SKM-1 treated with dmso at 0.1 percent for 144 hours (cell line): ENCODE results near the gene DNAJC2.

Experiments
- DNase-seq: peaks from one replicate; lab custom pipeline; 2025; ENCODE audit not compliant: unreplicated experiment; lab: John Stamatoyannopoulos, UW

DNAJC2 gene, protein sequence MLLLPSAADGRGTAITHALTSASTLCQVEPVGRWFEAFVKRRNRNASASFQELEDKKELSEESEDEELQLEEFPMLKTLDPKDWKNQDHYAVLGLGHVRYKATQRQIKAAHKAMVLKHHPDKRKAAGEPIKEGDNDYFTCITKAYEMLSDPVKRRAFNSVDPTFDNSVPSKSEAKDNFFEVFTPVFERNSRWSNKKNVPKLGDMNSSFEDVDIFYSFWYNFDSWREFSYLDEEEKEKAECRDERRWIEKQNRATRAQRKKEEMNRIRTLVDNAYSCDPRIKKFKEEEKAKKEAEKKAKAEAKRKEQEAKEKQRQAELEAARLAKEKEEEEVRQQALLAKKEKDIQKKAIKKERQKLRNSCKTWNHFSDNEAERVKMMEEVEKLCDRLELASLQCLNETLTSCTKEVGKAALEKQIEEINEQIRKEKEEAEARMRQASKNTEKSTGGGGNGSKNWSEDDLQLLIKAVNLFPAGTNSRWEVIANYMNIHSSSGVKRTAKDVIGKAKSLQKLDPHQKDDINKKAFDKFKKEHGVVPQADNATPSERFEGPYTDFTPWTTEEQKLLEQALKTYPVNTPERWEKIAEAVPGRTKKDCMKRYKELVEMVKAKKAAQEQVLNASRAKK

DNA sequence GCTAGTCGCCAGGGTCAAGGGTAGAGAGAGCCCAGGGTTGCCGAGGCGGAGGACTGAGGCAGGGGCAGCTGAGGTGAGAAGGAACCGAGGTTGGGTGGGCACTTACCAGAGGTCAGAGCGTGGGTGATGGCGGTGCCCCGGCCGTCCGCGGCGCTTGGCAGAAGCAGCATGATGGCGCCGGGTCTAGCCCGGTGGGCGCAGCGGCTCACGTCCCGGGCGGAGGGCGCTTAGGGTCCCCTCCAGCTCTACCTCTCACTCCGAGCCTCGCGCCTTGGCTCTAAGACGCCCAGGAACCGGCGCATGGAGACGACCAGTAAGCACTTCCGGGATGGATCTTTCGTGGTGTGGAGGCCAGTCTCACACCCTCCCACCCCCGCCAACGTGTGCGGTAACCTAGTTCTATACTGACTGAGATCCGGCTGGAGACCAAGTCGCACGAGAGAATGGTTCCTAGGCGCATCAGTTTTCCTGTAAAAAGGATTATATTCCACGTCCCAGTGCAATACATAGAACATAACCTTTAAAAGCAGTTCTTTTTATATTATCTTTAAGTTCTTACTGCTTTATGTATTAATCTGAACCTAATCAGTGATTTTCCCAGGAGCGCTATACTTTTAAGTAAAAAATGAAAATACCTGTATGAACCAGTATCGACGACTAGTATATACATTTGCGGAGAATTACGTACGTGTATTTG is at the start of gene DNAJC2:
Gene DNAJC2 (minus strand): TSS at position 315 of the 697 bp plus-strand sequence. CDS start 145 bp downstream, at position 170.
- DNase-seq = peak; percentile 86

DNA sequence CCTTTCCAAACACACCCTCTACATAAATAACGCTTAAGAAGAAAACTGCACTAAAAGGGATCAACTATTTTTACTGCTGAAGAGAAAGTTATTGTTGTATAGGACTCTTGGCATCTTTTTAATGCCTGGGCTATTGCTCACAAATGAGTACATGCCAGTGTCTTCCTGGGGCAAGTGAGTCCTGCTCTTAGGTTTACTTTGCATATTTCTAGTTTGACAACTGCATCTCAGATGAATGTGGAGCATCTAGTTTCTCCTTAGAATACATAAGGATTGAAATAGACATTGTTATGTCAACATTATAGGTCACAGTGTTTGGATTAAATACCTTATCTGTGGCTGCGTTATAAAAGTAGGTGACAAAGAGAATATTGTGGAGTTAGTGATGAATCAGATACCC is 47.4 kb upstream of the DNAJC2 start:
- no peak for DNase-seq

DNA sequence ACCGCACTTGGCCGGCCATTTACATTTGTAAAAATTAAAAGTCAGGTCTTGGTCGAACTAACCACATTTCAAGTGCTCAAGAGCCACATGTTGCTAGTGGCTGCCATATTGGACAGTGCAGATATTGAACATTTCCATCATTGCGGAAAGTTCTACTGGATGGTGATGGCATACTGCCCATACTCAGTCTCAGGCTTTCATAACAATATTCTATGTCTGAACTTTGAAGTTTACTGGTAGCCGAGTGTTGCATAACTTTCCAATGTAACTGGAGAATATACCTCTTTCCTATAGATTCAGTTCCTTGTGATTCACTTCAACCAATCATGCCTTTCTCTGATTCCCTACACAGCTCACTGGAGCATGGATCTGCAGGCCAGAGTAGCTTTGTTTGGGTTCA is 46.6 kb upstream of the DNAJC2 start:
- no peak for DNase-seq

DNA sequence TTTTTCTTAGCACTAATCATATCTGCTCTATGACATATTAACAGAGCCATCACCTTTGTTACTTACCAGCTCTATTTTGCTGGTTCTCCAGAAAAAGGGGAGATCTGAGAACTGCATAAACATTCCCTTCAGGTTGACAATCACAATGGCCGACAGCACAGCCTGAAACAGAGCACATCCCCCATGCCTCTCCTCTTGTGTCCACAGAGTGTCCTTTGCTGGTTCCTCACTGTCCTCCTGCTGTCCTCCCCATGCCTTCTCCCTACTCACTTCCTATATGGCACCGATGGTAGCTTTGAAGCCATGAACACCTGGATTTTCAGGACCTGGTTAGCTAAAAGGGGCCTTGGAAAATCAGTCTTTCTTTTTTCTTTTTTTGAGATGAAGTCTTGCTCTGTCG is 44.7 kb upstream of the DNAJC2 start:
- DNase-seq = no peak

DNA sequence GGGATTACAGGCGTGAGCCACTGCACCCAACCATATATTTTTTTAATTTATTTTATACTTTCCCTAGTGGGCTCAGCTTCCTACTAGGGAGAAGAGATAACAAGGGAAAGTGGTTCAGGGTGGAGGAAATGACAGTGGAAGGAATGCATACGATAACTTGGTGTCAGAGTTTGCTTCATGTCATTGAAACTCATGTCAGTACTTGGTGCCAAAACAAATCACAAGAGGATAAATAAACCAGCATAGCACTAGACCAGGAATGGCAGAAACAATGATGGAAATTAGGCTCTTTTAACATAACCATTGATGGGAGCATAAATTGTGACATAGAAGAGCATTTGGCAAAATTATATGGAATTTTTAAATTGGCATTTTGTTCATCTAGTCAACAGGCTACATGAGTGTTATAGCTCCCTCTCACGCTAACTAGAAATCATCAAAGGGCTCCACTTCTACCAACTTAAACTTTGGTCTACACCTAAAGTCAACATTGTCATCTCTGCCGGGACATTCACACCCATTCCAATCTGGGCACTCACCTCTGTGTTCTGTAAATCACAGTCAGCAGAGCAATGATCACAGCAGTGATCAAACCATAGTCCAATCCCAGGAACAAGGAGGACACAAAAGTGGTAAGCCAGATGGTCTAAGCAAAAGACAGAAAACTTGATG is 44.0 kb upstream of the DNAJC2 start:
- DNase-seq = no peak

DNA sequence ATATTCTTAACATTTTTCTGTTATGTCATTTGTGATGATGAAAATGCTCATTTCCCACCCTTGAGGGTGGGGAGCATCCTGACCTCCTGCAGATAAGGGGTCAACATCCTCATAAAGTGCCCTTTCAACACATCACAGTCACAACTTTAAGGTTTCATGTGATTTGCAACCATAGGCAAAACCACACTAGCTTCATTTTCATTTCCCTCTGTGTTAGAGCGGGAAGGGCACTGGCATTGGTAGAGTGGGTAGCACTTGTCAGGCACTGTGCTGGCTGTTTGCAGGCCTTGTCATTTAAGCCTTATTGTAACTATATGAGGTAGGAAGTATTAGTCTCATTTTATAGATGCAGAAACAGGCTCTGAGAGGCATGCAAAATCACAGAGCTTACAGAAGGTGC is 42.7 kb upstream of the DNAJC2 start:
- DNase-seq = no peak

DNA sequence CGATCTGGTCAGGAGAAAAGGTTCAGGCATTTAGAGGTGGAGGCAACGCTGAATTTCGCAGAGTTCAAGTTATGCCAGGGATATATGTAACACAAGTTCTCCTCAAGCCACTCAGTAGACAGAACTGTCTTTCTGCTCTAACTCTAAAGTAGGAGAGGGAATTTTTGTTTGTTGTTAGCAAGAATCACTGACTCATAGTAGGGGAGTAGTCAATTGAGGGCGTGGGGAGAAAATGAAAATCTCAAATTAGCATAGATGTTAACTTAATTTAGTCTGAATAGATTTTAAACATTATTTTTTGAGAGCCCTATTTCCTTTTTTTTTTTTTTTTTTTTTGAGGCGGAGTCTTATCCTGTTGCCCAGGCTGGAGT is 37.5 kb upstream of the DNAJC2 start:
- no peak for DNase-seq

DNA sequence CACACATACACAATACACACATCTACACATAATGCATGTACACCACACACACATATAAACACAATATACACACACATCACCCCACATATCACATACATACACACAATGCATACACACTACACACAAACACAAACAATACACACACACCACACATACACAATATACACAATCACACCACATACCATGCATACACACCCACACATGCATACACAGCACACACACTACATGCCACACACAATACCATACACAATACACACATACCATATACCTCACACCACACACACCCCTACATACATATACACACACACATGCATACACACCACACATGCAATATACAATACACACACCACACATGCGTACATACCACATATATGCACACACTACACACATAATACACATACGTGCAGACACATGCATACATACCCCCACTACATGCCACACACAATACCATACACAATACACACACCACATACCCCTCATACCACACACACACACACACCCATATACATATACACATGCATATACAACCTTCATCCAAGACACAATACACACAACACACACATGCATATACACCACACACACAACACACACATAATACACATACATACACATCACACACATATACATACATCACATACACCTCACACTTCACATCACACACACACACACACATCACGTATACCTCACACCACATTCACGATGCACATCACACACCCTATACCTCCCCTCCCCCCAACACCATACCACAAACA is 36.9 kb upstream of the DNAJC2 start:
- no peak for DNase-seq

DNA sequence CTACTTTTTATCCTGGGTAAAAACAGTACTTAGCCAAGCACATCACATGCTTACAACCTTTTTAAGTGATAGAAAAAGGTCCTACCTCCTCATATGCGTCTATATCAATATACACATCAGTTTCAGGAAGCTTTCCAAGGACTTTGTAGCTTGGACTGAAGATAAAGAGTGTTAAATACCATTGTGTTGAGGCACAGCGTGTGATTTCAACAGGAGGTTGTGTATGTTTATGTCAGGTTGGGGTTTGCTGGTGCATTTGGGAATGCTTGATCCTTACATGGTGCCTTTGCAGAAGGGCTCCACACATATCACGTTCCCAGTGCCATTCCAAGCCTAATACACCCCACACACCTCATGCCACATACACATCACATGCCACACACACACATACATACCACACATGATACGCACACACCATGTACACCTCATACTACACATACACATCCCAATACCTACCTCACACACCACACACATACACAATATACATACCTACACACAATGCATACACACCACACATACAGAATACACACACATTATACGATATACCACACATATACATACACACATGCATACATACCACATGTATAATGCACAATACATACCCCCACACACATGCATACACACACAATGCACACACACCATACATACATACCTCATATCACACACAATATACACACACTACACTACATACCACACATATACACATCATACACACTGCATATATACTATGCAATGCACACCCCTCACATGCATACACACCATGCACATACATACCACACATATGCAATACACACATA is 36.0 kb upstream of the DNAJC2 start:
- no peak for DNase-seq

DNA sequence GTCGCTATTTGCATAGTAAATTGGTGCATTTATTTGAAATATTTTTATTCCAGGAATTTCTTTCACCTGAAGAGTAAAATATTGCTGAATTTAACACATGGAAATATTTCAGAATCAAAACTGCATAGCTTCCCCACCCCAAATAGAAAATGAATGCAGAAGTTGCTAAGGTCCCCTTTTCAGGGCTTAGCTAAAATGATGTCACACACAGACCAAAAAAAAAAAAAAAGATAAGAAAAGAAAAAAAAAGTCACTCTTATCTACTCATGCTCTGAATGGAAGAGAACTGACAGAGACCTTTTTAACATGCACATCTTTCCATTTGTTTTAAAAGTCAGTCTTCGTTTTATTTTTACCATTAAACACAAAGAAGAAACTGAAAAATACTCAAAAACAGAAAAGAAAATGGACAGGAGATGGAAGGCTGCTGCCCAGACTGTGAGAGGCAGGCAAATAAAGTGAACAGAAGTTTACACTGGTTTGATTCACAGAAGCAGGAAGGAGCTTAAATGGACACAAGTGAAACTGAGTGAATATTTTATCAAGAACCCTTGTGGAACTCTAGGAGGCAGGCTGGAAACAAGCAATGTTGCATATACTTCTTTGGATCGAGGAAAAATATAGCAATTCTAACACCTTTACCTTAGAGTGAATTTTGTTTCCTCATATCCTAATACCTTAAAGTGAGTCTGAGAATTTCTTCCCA is 34.9 kb upstream of the DNAJC2 start:
- DNase-seq = peak; percentile 15

DNA sequence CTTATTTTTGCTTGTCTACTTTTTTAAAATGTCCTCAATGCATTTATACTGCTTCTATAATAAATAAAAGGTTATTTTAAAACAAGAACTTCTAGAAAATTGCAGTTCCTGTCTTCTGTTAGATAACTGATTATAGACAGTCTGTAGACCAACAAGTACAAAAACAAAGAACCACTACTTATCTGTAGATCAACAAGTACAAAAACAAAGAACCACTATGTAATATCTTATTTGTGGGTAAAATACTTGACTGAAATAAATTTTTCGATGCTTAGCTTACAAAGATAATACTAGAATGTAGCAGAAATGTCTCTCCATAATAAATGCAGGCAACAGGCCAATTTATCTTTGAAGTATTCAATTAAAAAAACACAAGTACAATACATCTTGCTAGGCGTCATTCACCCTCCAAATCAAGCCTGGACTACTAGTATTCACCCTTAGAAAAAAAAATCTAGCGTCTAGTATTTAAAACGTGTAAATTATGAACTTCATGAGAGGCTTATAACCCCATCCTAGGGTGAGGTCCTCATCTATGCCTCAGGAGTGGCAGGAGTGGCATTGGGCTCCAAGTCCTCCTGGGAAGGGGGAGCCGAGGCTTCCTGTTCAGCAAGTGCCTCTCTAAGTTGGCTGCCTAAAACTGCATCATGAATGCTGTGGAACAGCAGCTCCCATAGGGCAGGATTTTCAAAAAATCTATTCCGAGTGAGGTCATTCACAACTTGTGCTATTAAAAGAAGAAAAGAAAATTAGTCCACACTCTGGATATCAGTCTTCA is 29.5 kb upstream of the DNAJC2 start:
- DNase-seq = no peak

DNA sequence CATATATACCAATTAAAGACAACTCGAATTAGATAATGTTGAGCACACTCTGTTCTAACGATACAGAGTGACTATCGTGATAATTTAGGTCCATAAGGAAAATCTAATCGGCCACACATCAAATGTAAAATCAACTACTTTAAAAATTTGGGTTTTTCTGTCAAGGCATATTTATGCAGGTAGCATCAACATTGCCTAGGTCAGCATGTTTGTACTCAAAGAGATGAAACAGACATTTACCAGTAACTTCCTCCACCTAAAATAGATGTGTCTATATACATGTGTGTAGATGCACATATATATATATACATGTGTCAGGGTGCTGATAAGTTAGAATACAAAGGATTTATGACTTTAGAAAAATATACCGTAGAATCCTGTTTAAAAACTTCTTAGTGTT is 24.9 kb upstream of the DNAJC2 start:
- no peak for DNase-seq

DNA sequence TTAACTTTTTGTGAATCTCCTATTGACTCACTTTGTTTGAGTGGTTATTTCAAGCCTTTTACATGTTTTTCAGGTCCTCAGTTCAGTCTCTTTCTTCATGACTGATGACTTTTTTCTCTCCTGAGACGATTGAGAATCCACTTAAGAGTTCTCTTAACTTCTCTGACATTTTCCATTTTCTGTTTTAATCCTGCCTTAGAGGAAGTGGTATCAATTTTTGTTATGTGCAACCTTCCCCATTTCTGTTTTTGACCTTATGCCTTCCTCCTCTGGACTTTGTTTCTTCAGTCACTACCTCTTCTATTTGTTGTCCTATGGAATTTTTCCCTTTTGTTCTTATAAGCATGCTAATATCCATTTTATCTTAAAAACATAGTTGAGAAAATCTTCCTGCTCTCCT is 5.2 kb upstream of the DNAJC2 start:
- no peak for DNase-seq

DNA sequence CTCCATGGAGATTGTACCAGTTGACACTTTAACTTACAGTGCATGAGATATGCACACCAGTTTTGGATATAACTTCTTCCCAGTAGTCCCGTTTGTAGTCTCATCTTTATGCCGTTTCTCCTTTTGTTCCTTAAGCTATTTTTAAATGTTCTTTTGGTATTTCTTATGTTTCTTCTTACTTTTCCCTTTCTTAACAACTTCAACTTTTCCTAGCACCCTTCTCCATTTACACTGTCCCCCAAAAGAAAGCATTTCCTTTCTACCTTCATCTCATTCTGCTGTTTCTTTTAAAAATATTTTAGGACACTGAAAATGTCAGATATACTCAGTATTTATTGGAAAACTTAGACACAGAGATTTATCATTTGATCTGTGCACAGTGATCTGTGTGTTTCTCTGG is 4.4 kb upstream of the DNAJC2 start:
- DNase-seq = no peak

DNA sequence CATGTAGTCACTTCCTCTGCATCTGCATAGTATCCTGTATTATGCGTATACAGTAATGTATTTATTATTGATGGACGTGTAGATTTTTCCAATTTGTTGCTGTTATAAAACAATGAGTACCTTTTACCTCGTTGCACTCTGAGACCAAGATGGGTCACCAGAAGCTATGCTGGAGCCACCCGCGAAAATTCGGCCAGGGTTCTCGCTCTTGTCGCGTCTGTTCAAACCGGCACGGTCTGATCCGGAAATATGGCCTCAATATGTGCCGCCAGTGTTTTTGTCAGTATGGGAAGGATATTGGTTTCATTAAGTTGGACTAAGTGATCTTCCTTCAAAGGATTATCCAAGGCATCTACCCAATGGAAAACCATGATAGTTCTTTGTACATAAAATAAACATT is 3.9 kb upstream of the DNAJC2 start:
- no peak for DNase-seq

DNA sequence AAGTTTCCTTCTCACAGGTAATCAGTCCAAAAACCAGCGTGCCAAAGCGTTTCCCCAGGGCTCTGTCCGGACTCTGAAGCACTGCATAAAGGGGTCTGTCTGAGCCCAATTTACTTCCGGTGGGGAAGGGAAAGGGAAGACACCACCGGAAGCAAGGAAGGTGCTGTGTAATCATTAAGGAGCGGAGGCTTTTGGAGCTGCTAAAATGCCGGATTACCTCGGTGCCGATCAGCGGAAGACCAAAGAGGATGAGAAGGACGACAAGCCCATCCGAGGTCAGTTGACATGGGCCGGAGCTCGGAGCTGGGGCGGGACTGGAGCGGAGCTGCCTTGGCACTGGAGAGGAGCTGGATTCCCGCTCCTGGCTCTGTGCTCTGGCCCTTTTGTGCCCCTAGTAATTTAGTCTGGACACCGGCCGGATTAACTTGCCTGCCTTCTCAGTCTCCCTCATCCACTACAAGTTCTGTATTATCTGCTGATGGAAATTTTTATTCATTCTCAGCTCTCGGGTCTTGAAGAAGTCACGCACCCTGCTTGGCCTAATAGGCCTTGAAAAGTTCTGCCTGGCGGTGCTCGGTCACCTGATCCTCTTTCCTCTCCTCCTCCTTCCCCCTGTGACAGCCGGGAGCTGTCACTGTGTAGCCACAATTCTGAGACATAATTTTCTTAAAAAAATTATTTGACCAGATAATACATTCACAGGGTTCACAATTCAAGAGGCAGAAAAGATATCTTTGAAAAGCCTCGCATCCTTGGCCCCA is 3.1 kb upstream of the DNAJC2 start, which contains the start of gene PSMC2:
Gene PSMC2 (plus strand): TSS at position 137 of the 761 bp plus-strand sequence. CDS start 69 bp downstream, at position 206.
- peak; percentile 74 for DNase-seq

DNA sequence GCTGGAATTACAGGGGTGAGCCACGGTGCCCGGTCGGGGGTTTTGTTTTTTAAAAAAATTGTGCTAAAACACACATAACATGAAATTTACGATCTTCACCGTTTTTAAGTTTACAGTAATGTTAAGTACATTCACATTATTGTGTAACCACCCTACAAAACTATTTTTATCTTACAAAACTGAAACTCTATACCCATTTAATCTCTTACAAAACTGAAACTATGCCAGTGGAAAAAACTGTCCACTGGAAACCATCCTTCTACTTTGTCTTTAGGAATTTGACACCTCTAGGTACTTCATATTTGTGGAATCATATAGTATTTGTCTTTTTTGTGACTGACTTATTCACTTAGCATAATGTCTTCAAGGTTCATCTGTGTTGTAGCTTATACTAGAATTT is 1.8 kb upstream of the DNAJC2 start:
- no peak for DNase-seq
